Measurements from ENCODE around the gene NKX6-2.

- TF ChIP-seq, protein P1, sequence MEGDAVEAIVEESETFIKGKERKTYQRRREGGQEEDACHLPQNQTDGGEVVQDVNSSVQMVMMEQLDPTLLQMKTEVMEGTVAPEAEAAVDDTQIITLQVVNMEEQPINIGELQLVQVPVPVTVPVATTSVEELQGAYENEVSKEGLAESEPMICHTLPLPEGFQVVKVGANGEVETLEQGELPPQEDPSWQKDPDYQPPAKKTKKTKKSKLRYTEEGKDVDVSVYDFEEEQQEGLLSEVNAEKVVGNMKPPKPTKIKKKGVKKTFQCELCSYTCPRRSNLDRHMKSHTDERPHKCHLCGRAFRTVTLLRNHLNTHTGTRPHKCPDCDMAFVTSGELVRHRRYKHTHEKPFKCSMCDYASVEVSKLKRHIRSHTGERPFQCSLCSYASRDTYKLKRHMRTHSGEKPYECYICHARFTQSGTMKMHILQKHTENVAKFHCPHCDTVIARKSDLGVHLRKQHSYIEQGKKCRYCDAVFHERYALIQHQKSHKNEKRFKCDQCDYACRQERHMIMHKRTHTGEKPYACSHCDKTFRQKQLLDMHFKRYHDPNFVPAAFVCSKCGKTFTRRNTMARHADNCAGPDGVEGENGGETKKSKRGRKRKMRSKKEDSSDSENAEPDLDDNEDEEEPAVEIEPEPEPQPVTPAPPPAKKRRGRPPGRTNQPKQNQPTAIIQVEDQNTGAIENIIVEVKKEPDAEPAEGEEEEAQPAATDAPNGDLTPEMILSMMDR (optimal IDR thresholded peaks at IDR 0.05 in 1 of 3, IDR thresholded peaks at IDR 0.05 in 1 of 3, conservative IDR thresholded peaks at IDR 0.05 in 1 of 3; ENCODE audit: extremely low read depth in 1 of 3, insufficient read depth in 2 of 3, low read length in 3 of 3) = no peak
- no peak for TF ChIP-seq EZH2 (IDR thresholded peaks at IDR 0.05; ENCODE audit: low read length)
Observed at GRCh38 chr10:132763545-132763944, 22.4 kb downstream of the NKX6-2 start.
